ENCODE measurements around the gene MTHFR. TPM values are rescaled to one million over a fixed set of nuclear protein-coding genes. Genes with fewer than 3 reads are reported as not detected.

Gene MTHFR
- total RNA-seq, 1 experiment from 2014 or later = 18.2 TPM

DNA sequence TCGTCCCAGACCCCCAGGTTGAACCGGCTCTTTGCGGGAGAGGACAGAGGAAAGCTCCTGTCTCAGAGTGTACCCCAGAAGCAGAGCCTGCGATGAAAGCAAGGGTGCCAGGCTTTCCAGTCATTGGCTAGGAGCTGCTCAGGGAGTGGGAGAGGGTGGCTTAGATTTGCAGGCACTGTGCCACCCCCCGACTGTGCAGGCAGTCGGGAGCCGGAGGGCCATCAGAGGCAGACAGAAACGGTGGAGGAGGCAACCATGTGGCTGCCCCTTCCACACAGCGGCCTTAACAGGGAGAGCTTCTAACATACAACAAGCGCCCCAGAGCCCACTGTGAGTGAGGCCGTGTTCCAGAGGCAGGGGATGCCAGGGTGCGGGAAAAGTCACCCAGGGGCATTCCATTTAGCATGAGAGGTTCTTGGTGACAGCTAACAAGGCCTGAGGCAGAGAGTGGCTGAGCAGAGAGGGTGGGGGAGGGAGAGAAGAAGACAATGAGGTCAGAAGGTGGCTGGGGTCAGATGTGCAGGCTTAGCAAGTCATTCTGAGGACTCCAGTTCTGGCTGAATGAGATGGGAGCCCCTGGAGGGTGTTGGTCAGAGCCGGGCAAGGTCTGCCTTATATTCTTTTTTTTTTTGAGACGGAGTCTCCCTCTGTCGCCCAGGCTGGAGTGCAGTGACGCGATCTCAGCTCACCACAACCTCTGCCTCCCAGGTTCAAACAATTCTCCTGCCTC lies 53.2 kb downstream of the MTHFR start:
- H3K4me3 Mint-ChIP-seq = no peak overlapping the region
- Histone ChIP-seq H2BK5ac (ENCODE audit: insufficient read length, low read length) (no peak overlapping the region), H3K4me1 (ENCODE audit: insufficient read depth, low read length) (no peaks in the 10 kb centered on the region; the same call in 1 of the 2 replicates), H4K20me1 (ENCODE audit: control insufficient read depth, insufficient read depth, insufficient read length) (no peaks in the 10 kb centered on the region), H2BK15ac (ENCODE audit: low read depth, low read length) (no peak overlapping the region), H2AK5ac (ENCODE audit: insufficient read length, low read length) (no peak overlapping the region), H3K79me1 (ENCODE audit: insufficient read depth, low read depth, low read length, poor library complexity, severe bottlenecking) (no peaks in the 10 kb centered on the region), H3T11ph (ENCODE audit: low read length) (no peak overlapping the region), H4K8ac (replicated peaks; ENCODE audit: insufficient read length, low read depth, low read length) (no peak overlapping the region), H3K4ac (ENCODE audit: low read depth, low read length) (no peak overlapping the region), H3K4me2 (ENCODE audit: insufficient read depth, insufficient read length, low read length) (no peak overlapping the region), H3K56ac (ENCODE audit: insufficient read length, low read depth, low read length) (no peak overlapping the region), H2BK12ac (ENCODE audit: insufficient read length, low read depth, low read length) (no peak overlapping the region), H3K23ac (ENCODE audit: insufficient read length, low read depth, low read length) (no peak overlapping the region), H3K27me3 (ENCODE audit: insufficient read depth, low read length) (no peaks in the 10 kb centered on the region; the same call in 1 of the 2 replicates), H2BK20ac (ENCODE audit: low read depth, low read length, poor library complexity, severe bottlenecking) (no peak overlapping the region), H3K9ac (ENCODE audit: extremely low read depth, insufficient read length, low read length) (no peak overlapping the region), H2BK120ac (ENCODE audit: low read depth, low read length, poor library complexity, severe bottlenecking) (no peak overlapping the region), H4K91ac (ENCODE audit: insufficient read length, low read depth, low read length) (no peak overlapping the region), H4K5ac (ENCODE audit: insufficient read length, low read depth, low read length) (no peak overlapping the region), H3K23me2 (ENCODE audit: insufficient read length, low read depth, low read length, poor library complexity, severe bottlenecking) (no peaks in the 10 kb centered on the region), H3K18ac (ENCODE audit: insufficient read length, low read depth, low read length) (peak overlapping the region; percentile 4), H2AFZ (ENCODE audit: low read length) (no peak overlapping the region), H3K14ac (ENCODE audit: insufficient read depth, low read length) (no peak overlapping the region), H3K79me2 (ENCODE audit: insufficient read depth, low read length) (no peaks in the 10 kb centered on the region), H3K9me3 (ENCODE audit: control insufficient read depth, low read depth, low read length) (no peaks in the 10 kb centered on the region), H3K27ac (ENCODE audit: insufficient read length, low read depth, low read length) (no peak overlapping the region)
- peaks cover 4 to 24% (median 22%) of the 10 kb centered on the region in 3 experiments; a peak in 6 of 7 replicates for H3K36me3 Mint-ChIP-seq (ENCODE audit: insufficient read depth in 1 of 3, low read depth in 3 of 3)
- H3K9me3 Mint-ChIP-seq = peaks cover 11 to 12% of the 10 kb centered on the region in 2 experiments
- no CpG with 5 or more reads among the region's 17 CpGs for WGBS (ENCODE audit: extremely low coverage, insufficient read length, low lambda C conversion rate)
- TF ChIP-seq, protein P1, sequence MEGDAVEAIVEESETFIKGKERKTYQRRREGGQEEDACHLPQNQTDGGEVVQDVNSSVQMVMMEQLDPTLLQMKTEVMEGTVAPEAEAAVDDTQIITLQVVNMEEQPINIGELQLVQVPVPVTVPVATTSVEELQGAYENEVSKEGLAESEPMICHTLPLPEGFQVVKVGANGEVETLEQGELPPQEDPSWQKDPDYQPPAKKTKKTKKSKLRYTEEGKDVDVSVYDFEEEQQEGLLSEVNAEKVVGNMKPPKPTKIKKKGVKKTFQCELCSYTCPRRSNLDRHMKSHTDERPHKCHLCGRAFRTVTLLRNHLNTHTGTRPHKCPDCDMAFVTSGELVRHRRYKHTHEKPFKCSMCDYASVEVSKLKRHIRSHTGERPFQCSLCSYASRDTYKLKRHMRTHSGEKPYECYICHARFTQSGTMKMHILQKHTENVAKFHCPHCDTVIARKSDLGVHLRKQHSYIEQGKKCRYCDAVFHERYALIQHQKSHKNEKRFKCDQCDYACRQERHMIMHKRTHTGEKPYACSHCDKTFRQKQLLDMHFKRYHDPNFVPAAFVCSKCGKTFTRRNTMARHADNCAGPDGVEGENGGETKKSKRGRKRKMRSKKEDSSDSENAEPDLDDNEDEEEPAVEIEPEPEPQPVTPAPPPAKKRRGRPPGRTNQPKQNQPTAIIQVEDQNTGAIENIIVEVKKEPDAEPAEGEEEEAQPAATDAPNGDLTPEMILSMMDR (conservative IDR thresholded peaks at IDR 0.05) = no peak
- H3K27ac Mint-ChIP-seq = peak overlapping the region; percentile 10 to 75 (median 64); a peak in 4 of 7 replicates
- peaks cover 16% of the 10 kb centered on the region for H3K27me3 Mint-ChIP-seq (ENCODE audit: low read depth)
- DNase-seq = no peak
- peaks cover 19 to 25% of the 10 kb centered on the region in 2 experiments for H3K4me1 Mint-ChIP-seq
